ENCODE data around the gene PYROXD2.

Gene PYROXD2

GRCh38 chr10:98365406-98366061 is 49.4 kb downstream of the PYROXD2 start:
- H3K36me3 ChIP-seq (ENCODE audit: control insufficient read depth, low read length) = no peaks in the 10 kb centered on the region
- no peaks in the 10 kb centered on the region for H3K79me2 ChIP-seq (ENCODE audit: control insufficient read depth, low read length)
- no peaks in the 10 kb centered on the region for H3F3A ChIP-seq (ENCODE audit: control insufficient read depth, insufficient read depth)
- H3K9me3 ChIP-seq (ENCODE audit: control insufficient read depth, insufficient read depth, low read length) = no peaks in the 10 kb centered on the region
- H3K4me1 ChIP-seq (ENCODE audit: control insufficient read depth, low read length) = no peaks in the 10 kb centered on the region
- H3K9me2 ChIP-seq (replicated peaks; ENCODE audit: control insufficient read depth, low read length) = no peaks in the 10 kb centered on the region
- H3K4me2 ChIP-seq (ENCODE audit: low read length) = no peak overlapping the region
- TF ChIP-seq EZH2phosphoT487 (IDR thresholded peaks at IDR 0.05; ENCODE audit: borderline replicate concordance, low read length) = no peak
- TF ChIP-seq, protein P1, sequence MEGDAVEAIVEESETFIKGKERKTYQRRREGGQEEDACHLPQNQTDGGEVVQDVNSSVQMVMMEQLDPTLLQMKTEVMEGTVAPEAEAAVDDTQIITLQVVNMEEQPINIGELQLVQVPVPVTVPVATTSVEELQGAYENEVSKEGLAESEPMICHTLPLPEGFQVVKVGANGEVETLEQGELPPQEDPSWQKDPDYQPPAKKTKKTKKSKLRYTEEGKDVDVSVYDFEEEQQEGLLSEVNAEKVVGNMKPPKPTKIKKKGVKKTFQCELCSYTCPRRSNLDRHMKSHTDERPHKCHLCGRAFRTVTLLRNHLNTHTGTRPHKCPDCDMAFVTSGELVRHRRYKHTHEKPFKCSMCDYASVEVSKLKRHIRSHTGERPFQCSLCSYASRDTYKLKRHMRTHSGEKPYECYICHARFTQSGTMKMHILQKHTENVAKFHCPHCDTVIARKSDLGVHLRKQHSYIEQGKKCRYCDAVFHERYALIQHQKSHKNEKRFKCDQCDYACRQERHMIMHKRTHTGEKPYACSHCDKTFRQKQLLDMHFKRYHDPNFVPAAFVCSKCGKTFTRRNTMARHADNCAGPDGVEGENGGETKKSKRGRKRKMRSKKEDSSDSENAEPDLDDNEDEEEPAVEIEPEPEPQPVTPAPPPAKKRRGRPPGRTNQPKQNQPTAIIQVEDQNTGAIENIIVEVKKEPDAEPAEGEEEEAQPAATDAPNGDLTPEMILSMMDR (IDR thresholded peaks at IDR 0.05; ENCODE audit: low read depth, low read length, poor library complexity, severe bottlenecking) = no peak
- H3K27ac ChIP-seq (ENCODE audit: low read depth, low read length) = no peak overlapping the region
- no peaks in the 10 kb centered on the region for H3K27me3 ChIP-seq (ENCODE audit: control insufficient read depth, low read length)
- no peak overlapping the region for H3K4me3 ChIP-seq (ENCODE audit: low read length)
- H4K20me1 ChIP-seq (ENCODE audit: control insufficient read depth, insufficient read depth, low read depth, low read length) = no peaks in the 10 kb centered on the region

DNA sequence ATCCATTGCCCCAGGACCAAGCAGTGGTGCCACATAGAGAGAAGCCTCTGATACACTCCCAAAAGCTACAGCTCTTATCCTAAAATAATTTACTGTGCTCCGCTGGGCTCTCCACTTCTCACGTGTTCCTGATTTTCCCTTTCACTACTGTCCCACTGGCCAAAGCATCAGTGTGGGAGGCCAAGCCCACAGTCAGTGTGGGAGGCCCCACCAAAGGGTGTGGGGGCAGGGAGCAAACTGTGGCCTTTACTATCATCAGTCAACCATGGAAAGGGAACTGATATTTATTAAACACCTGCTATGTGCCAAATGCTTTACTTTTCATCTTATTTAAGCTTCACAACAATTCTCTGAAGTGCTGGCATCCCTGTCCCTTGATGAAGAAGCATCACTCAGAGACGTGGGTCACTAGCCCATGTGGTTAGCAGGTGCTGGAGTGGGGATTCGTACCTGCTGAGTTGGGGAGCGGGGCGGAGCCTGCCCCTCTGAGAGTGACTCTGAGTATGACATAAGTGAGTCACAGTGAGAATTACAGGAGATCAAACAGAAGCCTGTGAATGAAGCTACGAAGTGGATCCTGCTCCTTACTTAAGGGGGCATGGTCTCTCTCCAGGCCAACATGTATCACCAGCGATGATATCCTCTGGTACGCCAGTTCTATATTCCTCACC is 50.4 kb downstream of the PYROXD2 start:
- no peaks in the 10 kb centered on the region for H3K4me1 ChIP-seq (ENCODE audit: control insufficient read depth, low read length)
- no peaks in the 10 kb centered on the region for H4K20me1 ChIP-seq (ENCODE audit: control insufficient read depth, insufficient read depth, low read depth, low read length)
- H3K9me3 ChIP-seq (ENCODE audit: control insufficient read depth, insufficient read depth, low read length) = no peaks in the 10 kb centered on the region
- no peaks in the 10 kb centered on the region for H3F3A ChIP-seq (ENCODE audit: control insufficient read depth, insufficient read depth)
- H3K27ac ChIP-seq (ENCODE audit: low read depth, low read length) = no peak overlapping the region
- H3K4me3 ChIP-seq (ENCODE audit: low read length) = no peak overlapping the region
- H3K4me2 ChIP-seq (ENCODE audit: low read length) = no peak overlapping the region
- no peaks in the 10 kb centered on the region for H3K36me3 ChIP-seq (ENCODE audit: control insufficient read depth, low read length)
- TF ChIP-seq, protein P1 (IDR thresholded peaks at IDR 0.05; ENCODE audit: low read depth, low read length, poor library complexity, severe bottlenecking) = no peak
- TF ChIP-seq EZH2phosphoT487 (IDR thresholded peaks at IDR 0.05; ENCODE audit: borderline replicate concordance, low read length) = no peak
- no peaks in the 10 kb centered on the region for H3K27me3 ChIP-seq (ENCODE audit: control insufficient read depth, low read length)
- H3K9me2 ChIP-seq (replicated peaks; ENCODE audit: control insufficient read depth, low read length) = no peaks in the 10 kb centered on the region
- no peaks in the 10 kb centered on the region for H3K79me2 ChIP-seq (ENCODE audit: control insufficient read depth, low read length)

GRCh38 chr10:98363220-98363619 is 51.8 kb downstream of the PYROXD2 start:
- TF ChIP-seq, protein P1 (IDR thresholded peaks at IDR 0.05; ENCODE audit: low read depth, low read length, poor library complexity, severe bottlenecking) = no peak
- no peak for TF ChIP-seq EZH2phosphoT487 (IDR thresholded peaks at IDR 0.05; ENCODE audit: borderline replicate concordance, low read length)
- no peaks in the 10 kb centered on the region for H3K9me3 ChIP-seq (ENCODE audit: control insufficient read depth, insufficient read depth, low read length)
- no peaks in the 10 kb centered on the region for H3K4me1 ChIP-seq (ENCODE audit: control insufficient read depth, low read length)
- H3K27ac ChIP-seq (ENCODE audit: low read depth, low read length) = no peak overlapping the region
- no peaks in the 10 kb centered on the region for H4K20me1 ChIP-seq (ENCODE audit: control insufficient read depth, insufficient read depth, low read depth, low read length)
- H3K9me2 ChIP-seq (replicated peaks; ENCODE audit: control insufficient read depth, low read length) = no peaks in the 10 kb centered on the region
- H3K79me2 ChIP-seq (ENCODE audit: control insufficient read depth, low read length) = no peaks in the 10 kb centered on the region
- H3F3A ChIP-seq (ENCODE audit: control insufficient read depth, insufficient read depth) = no peaks in the 10 kb centered on the region
- no peak overlapping the region for H3K4me3 ChIP-seq (ENCODE audit: low read length)
- H3K36me3 ChIP-seq (ENCODE audit: control insufficient read depth, low read length) = no peaks in the 10 kb centered on the region
- peaks cover under 1% of the 10 kb centered on the region; the same call in 1 of the 2 replicates for H3K27me3 ChIP-seq (ENCODE audit: control insufficient read depth, low read length)
- no peak overlapping the region for H3K4me2 ChIP-seq (ENCODE audit: low read length)
